Retinal pigment epithelial cell (primary cell): Measurements from ENCODE around the gene DEXI.
A peak's percentile ranks its signal among the peaks of the same experiment; 100 is the strongest.

ENCODE experiments used
- DNase-seq: peaks from one replicate; pipeline ENCODE4 v3.0.0-alpha.2; 2010; ENCODE audit warnings: low read depth
- H3K4me3 ChIP-seq: 2 replicates; pipeline ENCODE4 v1.5.1; 2011; ENCODE audit warnings: mild to moderate bottlenecking, low read length, control low read depth, moderate library complexity
- CTCF ChIP-seq: conservative IDR thresholded peaks from 2 replicates; pipeline ENCODE4 v1.5.1; 2011; ENCODE audit warnings: low read depth, low read length, control low read depth, inconsistent platforms

Gene DEXI

GRCh38 chr16:10978871-10979446 is 36.7 kb upstream of the DEXI start:
- no peak for DNase-seq
- no peak for TF ChIP-seq CTCF
- H3K4me3 ChIP-seq: no peak overlapping the region

- H3K4me3 ChIP-seq: no peak overlapping the region
- no peak for DNase-seq
- TF ChIP-seq CTCF: no peak
These were observed 35.9 kb upstream of the DEXI start for GRCh38 chr16:10978124-10978523.

GRCh38 chr16:10976634-10977033 is 34.4 kb upstream of the DEXI start:
- DNase-seq: no peak
- TF ChIP-seq CTCF: no peak
- no peak overlapping the region for H3K4me3 ChIP-seq

- DNase-seq: no peak
- no peak overlapping the region for H3K4me3 ChIP-seq
- no peak for TF ChIP-seq CTCF
These were observed 30.7 kb upstream of the DEXI start for GRCh38 chr16:10972819-10973464.

- no peak overlapping the region for H3K4me3 ChIP-seq
- no peak for TF ChIP-seq CTCF
- DNase-seq: no peak
These were observed 30.0 kb upstream of the DEXI start for GRCh38 chr16:10972108-10972818.

- peak; percentile 66 for TF ChIP-seq CTCF
- H3K4me3 ChIP-seq: no peak overlapping the region
- no peak for DNase-seq
These were observed 29.3 kb upstream of the DEXI start for GRCh38 chr16:10971560-10971961.

- no peak overlapping the region for H3K4me3 ChIP-seq
- TF ChIP-seq CTCF: no peak
- no peak for DNase-seq
These were observed 27.8 kb upstream of the DEXI start for GRCh38 chr16:10970065-10970464.
